GM18498 (cell line): ENCODE results near the gene RPL26.
"Not testable (repeated sequence)": the region's sequence is repeated elsewhere in the genome, so short reads cannot be mapped to it uniquely, and the experiment has no call there.

Source experiments
- ATAC-seq: cut with Tn5 transposase; IDR thresholded peaks from one replicate; pipeline ENCODE4 v1.9.1; 2021; ENCODE audit warnings: mild to moderate bottlenecking, moderate library complexity; ENCODE audit not compliant: unreplicated experiment

RPL26 gene

GRCh38 chr17:8397636-8398035 lies 14.6 kb upstream of the RPL26 start, which contains the start of gene RNF222:
Gene RNF222, minus strand, starts transcription at chr17:8397827. Its CDS starts 4,366 bp downstream, at chr17:8393461.
- ATAC-seq: no peak

DNA sequence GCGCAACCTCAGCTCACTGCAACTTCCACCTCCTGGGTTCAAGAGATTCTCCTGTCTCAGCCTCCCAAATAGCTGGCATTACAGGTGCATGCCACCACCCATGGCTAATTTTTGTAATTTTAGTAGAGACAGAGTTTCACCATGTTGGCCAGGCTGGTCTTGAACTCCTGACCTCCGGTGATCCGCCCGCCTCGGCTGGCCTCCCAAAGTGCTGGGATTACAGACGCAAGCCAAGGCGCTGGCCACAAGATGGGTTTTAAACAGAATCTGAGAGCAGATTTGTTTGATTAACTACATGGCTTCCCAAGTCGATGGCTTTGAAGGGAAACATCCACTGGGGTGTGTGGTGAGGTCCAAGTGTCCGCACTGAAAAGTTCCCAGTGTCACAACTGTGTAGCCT lies 11.5 kb upstream of the RPL26 start:
- not testable (repeated sequence) for ATAC-seq

DNA sequence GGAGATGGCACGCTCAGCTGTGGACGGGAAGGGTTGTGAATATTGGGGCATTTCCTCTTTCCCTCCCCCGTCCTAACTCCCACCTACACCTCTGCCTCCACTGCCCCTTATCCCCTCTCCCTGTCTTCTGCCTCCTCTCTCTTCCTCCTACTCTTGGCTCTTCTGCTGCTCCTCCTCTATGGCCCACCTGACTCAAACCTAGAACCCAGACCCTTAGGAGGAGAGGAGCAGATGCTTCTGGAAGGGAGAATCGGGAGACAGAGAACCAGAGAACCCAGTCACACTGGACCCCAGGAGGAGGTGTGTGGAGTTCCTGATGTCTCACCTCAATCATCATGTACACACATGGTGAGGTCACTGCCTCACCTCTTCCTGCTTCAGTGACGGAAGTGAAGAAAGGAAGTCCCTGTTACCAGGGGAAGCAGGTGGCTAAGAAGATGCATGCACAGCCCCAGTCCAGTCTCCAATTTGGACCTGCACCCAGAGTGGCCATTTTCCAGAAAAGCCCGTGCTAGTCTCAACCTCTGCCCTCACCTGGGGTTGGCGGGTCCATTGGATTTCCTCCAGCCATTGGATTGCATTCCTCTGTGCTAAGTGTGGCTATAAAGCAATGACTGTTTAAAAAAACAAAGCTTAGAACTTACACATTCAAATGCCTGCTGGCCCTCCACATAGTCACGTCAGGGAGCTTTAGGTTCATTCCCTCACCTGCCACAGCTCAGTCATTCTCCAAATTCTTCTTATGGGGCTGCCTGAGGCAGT lies 10.7 kb upstream of the RPL26 start:
- no peak for ATAC-seq

GRCh38 chr17:8392674-8393469 lies 9.9 kb upstream of the RPL26 start:
- ATAC-seq: no peak

DNA sequence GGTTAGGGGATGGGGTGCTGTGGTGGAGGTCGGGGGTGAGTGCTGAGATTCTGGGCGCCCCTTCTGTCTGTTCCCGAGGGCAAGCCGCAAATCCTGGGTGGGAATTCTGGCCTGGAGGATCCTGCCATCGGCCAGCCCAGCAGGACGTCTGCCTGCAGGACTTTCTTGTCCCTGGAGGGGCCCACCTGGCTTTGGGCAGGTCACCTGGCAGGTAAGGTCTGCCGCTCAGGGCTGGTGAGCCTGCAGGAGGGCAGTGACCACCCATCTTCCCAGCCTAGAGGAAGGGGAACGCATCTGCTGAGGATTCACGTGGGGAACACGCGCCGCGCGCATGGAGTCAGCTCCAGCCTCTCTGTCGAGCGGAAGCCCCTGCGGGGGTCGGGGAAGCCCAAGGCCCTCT lies 9.3 kb upstream of the RPL26 start:
- ATAC-seq: no peak

- no peak for ATAC-seq
Measured at GRCh38 chr17:8391711-8392110, 8.7 kb upstream of the RPL26 start.

- ATAC-seq: no peak
Measured at GRCh38 chr17:8387914-8388651, 5.1 kb upstream of the RPL26 start.

GRCh38 chr17:8386841-8387240 lies 3.8 kb upstream of the RPL26 start:
- no peak for ATAC-seq

- ATAC-seq: no peak
Measured at GRCh38 chr17:8384801-8385378, 1.9 kb upstream of the RPL26 start.

GRCh38 chr17:8382880-8383142 lies 182 bp downstream of the RPL26 start:
- ATAC-seq: no peak

DNA sequence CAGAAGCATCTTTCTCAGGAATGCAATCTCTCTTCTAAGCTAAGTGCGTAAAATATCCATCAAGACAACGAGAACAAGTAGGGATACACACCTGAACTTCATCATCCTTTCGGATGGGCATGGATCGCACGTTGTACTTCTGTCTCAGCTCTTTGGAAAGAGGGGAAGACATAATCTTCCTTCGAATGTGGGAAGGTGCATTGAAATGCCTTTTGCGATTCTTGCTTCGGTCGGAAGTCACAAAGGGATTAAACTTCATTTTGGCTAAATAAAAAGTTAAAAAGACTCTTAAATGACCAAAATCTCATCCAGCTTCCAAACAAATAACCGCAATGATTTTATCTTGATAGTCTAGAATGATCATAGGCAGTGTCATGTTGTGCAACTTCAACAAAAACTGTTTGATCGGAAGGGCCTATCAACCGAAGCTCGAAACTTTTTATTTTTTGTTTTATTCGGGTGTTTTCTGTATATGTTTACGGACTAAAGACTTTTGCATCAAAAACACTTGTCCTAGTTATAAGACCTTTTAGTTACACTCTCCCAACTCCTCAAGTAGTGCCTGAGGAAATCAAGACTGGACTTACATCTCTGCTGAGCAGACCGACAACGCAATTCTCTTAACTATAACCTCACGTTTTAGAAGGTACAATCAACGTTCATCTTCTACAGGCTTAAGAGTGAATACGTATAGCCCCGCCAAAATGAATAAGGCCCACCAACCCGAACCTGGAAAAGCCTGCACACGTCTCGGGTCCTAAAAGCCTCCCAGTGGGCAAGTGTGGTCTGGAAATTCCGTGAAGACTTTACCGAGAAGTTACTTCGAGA lies 727 bp downstream of the RPL26 start:
- no peak for ATAC-seq

DNA sequence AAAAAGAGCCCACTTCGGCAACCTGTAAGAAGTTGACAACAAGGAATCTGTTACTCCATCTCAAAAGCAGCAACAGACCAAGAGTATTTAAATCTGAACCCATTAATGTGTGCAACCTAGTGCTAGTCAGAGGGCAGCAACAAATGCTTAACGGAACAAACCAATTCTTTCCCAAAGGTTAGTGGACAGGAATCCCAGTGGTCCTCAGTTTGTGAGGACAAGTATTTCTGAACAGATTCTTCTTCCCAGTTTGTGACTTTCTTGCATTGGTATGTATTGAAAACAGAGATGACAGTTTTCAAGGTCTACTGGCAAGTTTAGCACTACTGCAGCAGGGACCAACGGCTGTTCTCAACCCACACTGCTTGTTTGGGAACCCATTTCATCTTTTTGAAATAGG lies 2.9 kb downstream of the RPL26 start:
- ATAC-seq: no peak

- ATAC-seq: not testable (repeated sequence)
Measured at GRCh38 chr17:8378117-8378516, 4.9 kb downstream of the RPL26 start.

DNA sequence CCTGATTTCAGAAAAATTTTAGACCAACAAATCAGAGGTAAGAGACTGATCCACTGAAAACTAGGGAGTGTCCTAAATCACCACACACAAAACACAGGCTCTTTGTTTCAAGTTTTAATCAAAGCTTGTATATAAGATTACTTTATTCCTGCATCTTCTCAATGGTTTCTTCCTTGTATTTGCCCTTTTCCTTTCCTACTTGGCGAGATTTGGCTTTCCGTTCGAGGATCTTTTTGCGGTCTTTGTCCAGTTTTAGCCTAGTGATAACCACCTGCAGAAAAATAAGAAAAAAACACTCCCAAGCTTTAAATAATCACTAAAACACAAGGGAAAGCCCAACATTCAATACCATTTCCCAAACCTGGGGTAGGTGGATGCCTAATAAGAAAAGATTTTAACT lies 5.6 kb downstream of the RPL26 start:
- no peak for ATAC-seq

- peak; percentile 92 for ATAC-seq
Measured at GRCh38 chr17:8376271-8377067, 6.5 kb downstream of the RPL26 start, which contains the start of gene KRABD2. Gene KRABD2, minus strand, starts transcription at chr17:8376704.

DNA sequence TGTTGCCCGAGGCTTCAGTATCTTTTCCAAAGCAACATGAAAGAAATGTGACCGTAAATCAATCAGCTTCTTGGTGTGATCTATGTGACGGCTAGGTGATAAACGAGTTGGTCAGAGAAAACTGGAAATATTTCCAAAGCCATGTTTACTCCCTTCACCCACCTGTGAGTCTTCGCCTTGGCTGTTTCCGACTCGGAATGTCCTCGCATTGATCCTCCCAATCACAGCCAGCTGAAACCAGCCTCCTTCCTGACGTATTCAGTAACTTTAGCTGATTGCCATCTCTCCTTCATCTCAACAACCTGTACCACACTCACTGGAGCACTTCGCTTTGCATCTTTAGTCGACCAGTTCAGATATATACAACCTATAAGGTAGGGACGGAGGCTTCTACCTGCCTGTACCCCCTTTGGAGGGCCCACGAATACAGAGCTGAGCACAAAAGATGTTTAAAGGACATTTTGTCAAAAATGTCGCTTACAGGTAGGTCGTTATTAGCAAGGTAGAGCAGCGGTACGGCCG lies 7.2 kb downstream of the RPL26 start:
- ATAC-seq: no peak

DNA sequence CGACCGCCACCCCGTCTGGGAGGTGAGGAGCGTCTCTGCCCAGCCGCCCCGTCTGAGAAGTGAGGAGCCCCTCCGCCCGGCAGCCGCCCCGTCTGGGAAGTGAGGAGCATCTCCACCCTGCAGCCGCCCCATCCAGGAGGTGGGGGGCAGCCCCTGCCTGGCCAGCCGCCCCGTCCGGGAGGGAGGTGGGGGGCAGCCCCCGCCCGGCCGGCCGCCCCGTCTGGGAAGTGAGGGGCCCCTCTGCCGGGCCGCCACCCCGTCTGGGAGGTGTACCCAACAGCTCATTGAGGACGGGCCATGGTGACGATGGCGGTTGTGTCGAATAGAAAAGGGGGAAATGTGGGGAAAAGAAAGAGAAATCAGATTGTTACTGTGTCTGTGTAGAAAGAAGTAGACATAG lies 9.1 kb downstream of the RPL26 start:
- not testable (repeated sequence) for ATAC-seq

DNA sequence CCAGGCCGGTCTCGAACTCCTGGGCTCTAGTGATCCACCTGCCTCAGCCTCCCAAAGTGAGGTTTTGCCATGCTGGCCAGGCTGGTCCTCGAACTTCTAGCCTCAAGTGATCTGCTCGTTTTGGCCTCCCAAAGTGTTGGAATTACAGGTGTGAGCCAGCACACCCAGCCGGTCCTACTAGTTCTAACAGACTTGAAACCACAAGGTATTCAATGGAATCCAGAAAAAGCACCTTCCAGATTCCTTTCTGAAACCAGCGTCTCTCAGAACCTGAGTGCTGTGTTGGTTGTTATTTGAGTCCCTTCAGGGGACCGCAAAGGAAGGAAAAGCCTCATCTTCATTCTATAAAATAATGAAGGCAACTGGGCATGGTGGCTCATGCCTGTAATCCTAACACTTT lies 10.6 kb downstream of the RPL26 start:
- ATAC-seq: no peak

DNA sequence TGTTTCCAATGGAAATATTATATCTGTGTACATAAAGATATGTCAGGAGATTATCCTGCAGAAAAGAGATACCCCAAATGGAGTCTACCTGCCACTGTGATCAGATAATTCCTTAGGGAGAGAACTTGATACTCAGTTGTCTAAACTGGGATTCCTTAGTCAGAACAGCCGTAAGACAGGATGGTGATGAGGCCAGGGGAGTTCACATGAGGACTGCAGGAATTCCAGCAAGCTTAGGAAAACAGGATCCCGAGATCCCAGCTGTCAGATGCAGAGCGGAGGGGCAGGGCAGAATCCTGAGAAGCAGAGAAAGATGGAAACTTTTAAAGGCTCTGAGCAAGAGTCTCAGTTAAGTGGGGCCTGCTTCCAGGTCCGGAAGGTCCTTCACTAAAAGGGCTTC lies 11.2 kb downstream of the RPL26 start:
- no peak for ATAC-seq
